ENCODE data around the gene URGCP.

Gene URGCP, protein sequence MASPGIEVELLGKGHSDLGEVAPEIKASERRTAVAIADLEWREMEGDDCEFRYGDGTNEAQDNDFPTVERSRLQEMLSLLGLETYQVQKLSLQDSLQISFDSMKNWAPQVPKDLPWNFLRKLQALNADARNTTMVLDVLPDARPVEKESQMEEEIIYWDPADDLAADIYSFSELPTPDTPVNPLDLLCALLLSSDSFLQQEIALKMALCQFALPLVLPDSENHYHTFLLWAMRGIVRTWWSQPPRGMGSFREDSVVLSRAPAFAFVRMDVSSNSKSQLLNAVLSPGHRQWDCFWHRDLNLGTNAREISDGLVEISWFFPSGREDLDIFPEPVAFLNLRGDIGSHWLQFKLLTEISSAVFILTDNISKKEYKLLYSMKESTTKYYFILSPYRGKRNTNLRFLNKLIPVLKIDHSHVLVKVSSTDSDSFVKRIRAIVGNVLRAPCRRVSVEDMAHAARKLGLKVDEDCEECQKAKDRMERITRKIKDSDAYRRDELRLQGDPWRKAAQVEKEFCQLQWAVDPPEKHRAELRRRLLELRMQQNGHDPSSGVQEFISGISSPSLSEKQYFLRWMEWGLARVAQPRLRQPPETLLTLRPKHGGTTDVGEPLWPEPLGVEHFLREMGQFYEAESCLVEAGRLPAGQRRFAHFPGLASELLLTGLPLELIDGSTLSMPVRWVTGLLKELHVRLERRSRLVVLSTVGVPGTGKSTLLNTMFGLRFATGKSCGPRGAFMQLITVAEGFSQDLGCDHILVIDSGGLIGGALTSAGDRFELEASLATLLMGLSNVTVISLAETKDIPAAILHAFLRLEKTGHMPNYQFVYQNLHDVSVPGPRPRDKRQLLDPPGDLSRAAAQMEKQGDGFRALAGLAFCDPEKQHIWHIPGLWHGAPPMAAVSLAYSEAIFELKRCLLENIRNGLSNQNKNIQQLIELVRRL

DNA sequence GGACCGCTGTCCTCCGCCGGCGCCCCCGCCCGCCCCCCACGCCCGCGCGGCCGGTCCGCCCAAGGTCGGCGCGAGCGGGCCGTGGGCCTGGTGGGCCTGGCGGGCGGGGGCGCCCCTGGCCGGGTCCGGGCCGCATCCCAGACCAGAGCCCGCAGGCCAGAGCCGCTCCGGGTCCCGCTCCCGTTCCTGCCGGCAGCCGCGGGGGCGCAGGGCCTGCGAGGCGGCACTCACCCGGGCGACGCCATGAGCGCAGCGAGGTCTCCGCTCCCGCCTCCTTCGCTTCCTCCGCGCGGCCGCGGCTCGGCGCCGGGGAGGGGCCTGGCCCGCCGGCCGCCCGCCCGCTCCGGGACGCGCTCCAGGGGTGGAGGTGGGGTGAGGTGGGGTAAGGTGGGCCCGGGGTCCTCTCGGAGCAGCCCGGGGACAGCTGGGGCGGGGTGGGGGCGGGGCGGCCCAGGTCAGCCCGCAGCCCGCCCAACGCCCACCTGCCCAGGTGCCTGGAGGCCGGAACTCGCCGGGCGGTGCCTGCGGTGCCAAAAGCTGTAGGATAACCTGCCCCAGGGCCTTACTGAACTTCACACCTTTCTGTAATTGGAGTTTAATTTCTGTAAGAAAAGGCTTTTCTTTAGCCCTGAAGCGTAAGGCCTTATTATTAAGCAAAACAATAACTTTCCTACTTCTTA is at the start of gene URGCP:
Gene URGCP (minus strand): TSS at position 266 of the 680 bp plus-strand sequence. CDS start 21 bp downstream, at position 245.
- DNase-seq, result peak; percentile 65

DNA sequence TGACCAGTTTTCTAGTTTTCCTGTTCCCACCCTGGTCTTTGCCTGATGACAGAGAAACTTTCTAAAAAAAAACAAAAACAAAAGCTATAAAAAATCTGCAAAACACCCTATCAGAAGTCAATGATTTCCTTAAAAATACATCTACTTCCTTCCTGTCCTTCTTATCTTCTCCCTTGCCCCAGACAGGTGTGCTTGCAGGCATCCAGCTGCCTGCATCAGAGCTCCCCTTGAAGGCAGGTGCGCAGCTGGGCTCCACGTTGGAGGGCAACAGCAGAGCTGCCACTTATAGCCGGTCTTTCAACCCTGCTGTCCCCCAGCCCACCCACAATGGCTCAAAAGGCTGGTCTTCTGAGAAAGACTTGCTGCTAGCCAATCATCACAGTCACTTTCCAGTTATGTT is 49.6 kb upstream of the URGCP start:
- no peak for DNase-seq

DNA sequence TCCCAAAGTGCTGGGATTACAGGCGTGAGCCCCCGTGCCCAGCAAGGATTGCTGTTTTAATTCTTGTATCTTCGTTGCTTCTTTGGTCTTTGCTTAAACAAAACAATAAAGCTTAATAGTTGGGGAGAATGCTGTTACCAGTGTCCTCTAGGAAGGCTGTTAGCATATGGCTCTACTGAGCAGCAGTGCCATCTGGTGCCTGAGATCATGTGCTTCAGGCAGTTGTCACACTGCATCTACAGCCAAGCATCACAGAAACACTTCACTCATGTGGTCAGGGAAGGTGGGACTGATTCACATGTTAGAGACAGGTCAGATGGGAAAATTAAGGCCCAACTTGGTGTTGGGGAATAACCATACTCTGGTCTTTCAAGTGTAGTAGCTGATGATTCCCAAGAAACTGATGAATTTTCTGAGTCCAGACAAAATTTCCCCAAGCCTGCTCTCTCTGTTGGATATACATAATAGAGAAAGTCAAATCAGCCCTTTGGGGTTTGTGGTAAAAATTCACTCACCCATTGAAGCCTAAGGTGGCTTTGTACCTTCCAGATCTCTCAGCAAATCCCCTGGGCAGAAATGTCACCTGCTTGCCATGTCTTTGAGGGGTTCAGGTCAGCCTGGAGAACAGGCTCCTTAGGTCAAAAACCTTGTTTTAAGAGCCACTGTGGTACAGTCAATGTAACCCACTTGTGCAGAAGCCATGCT is 48.3 kb upstream of the URGCP start:
- peak; percentile 34 for DNase-seq

DNA sequence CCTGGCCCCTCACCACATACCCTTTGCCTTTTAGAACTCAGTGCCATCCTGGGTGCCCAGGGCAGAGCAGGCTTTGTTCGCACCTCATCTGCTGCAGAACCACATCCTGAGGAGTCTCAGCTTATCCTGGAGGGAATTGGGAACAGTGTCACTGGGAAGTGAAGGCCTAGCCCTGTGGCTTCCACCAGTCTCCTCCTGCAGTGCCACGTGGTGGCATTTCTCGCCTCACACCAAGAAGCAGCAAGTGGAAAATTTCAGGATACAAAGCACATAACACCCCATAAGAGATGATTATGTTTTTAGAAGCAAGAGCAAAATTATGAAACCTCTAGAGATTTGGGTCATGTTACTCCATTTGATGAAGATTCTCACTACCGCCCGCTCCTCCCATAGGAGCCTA is 46.7 kb upstream of the URGCP start:
- DNase-seq, result no peak

DNA sequence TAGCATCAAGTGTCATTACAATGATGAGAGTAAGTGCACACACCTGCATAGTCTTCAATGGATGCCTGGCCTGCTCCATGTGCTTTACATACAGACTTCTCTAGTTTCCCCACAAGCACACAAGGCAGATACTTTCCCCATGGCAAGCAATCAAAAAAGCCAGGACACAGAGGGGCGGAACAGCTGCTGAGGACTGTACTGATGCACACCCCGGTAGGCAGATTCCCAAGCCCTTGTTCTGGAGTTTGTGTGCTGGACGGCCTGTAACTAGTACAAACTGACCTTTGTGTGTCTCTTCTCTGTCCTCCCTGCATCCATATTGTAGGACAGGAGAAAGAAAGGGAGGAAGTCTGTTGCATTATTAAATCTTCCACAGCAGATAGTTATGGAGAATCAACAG is 45.6 kb upstream of the URGCP start:
- DNase-seq, result no peak

DNA sequence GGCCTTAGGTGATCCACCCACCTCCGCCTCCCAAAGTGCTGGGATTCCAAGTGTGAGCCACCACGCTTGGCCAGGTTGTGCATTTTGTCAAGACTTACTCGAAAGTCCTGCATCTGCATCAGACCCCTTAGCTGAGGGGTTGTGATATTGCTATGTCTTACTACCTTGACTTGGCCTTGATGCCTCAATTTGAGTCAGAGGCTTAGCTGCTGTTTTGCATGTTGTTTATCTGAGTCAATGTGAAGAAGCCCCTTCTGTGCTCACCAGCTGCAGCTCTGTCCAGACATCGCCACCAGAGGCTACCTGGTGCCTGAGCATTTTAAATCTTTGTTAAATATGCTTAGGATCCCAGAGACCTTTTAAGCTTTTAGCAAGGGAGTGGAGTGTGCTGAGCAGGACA is 37.9 kb upstream of the URGCP start:
- DNase-seq, result no peak

DNA sequence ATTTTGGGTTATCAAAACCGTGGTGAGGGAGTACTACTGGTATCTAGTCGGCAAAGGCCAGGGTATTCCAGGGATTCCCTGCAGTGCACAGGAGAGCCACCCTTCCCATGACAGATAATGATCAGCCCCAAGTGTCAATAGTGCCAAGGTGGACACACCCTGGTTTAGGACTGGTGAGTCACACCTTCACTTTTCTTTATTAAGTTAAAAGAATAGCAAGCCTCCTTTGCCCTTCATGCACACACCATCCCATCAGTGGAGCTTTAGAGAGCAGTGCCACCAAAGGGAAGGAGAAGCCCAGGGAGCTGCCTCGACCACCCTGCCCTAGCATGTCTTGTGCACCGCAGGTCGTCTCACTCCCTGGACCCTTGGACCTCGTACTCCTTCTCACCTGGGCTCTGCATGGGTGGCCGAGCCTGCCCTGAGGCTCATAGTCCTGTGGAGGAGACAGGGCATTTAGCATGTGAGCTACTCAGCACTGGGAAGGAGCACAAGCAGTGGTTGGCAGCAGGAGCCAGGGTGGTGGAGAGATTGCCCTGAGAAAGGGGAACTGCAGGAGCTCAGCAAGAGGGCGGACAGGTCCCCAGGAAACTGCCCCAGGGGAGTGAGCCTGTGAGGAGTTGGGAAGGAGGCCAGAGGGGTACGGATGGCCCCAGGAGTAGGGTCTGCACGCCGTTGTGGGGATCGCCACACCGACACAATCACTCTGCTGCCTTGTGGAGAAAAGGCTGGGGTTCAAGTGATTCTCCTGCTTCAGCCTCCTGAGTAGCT is 37.2 kb upstream of the URGCP start:
- no peak for DNase-seq

DNA sequence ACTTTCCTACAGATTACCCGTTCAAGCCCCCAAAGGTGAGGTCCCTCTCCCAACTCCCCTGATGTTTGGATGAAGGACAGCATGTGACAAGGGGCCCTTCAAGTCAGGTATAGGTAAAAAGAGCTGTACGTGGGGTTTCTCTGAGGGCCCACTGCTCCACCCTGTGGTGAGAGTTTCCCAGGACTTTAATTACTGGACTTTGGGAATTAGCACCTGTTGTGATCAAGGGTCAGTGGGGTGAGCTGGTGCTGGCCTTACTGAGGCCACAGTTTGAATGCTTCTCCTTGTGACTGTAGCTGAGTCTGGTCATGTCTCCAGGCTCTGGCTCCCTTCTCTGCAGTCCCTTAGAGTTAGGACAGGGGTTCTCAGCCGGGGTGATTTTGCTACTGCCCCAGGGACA is 36.6 kb upstream of the URGCP start:
- no peak for DNase-seq

DNA sequence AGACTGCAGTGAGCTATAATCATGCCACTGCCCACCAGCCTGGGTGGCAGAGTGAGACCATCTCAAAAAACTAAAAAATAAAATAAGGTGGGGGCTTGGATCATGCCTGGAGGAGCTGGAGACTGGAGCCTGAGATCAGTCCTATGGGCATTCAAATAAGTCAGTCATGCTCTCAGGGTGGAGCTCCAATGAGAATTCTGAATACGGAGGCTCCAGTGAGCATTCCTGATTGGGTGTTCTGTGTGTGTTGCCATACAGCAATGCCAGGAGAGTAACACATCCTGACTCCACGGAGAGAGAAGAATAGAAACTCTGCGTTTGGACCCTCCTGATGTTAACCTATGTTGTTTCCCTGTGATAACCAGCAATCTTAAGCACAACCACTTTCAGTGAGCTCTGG is 35.9 kb upstream of the URGCP start:
- DNase-seq, result no peak

DNA sequence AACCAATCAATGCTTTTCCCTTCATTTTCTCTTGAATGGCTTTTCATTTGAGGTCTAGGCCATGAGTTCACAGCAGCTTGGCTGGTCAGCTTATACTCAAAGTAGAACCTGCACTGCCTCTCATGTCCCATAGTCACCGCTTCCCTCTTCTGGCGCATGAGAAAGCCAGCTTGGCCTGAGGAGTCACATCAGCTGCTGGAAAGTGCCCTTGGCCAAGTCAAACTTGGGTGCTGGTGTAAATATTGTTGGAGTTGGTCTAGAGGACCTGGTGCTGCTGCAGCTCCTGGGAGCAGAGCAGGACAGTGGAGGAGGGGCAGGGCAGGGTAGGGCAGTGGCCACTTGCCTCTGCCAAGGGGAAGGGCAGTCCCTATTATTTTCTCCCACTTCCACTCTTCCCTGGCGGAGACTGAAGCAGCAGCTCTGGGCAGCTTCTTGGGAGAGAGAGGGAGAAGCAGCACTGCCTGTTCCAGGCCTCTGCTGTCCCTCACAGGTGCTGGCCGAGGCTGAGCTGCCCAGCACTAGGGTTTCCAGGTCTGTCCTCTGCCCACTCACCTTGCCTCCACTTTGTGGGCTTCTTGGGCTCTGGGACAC is 32.6 kb upstream of the URGCP start:
- no peak for DNase-seq

DNA sequence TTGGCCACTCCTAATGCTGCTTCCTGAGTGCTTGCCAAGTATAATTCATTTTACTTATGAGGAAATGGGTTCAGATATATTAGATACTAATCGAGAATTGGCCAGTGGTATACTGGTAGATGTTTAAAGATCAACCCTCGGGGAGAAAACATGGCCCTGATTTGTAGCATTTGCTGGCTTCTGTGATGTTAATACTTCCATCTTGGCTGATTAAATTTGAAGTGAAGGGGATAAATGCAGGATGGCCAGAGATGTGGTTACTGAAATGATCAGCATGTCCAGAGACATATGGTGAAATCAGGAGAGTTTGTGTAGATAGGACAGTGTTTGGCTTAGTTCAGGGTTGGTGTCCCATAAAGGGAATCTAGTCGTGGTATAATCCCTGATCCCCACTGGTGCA is 31.0 kb upstream of the URGCP start:
- DNase-seq, result no peak

DNA sequence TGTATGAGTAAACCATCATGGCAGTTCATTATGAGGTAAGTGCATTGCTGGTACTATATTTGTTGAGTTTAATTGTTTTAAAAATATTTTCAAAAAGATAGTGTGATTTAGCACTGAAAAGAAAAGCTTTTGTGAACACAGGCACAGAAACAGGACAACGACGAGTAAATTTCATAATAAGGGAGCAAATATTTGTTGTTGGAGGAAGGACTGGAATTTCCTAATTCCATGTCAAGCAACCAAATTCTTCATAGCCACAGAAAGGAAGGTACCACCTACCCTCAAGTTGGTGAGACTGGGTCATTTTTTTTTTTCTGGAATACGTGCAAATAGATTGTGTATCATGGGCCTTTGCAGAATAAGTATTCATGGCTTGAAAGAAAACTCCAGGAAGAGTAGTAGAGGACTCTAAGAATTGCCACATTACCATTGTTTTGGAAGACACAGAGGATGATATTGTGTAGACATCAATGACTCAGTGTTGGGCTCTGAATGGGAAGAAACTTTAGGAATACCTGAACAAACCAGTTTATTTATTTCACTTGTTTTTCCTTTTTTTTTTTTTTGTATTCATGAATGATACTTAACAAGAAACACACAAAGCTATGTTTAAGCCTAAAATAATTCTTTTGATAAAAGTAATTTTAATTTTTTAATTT is 27.6 kb upstream of the URGCP start:
- no peak for DNase-seq

DNA sequence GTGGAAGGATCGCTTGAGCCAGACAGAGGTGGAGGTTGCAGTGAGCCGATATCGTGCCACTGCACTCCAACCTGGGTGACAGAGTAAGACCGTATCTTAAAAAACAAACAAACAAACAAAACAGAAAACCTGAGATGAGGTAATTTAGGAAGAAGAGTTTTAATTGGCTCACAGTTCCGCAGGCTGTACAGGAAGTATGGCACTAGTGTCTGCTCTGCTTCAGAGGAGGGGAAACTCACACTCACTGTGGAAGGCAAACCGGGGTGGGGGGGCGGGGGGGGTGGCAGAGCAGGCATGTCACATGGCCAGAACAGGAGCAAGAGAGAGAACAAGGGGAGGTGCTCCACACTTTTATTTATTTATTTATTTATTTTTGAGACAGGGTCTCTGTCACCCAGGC is 24.9 kb upstream of the URGCP start:
- DNase-seq, result no peak

DNA sequence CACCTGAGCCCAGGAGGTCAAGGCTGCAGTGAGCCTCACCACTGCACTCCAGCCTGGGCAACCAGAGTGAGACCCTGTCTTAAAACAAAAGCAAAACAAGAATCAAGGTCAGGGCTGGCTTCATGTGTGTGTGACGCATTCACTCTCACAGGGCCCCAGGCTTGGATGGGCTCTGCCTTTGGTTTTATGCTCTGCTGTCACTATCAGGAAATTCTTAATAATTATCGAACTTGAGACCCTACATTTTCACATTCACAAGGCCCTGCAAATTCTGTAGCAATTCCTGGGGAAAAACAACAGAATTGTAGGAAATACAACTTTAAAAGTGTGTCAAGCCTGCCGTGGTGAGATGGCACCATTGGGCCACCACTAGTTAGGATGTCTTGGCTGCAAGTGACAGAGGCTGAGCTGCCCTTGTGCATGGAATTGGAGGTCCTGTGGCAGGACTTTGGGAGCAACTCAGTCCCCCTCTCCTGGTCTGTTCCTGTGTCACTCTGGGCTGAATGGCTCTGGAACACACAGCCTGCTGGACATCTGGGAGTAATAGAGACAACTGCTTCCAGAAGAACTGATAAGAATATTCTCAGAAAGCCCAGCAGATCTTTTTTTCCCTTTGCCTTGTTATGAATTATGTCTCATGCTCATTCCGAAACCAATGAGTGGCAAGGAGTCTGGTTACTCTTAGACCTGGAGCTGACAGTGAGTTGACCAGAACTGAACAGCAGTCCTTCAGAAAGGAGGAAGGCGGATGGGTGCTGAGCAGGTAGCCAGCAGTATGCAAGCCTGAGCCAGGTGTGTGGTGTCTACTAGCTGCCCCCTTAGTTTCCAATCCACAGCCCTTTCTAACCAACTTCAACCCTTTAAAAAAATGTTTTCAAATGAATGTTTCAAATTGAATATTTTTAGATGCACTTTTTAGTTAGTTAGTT is 23.4 kb upstream of the URGCP start:
- DNase-seq, result no peak

DNA sequence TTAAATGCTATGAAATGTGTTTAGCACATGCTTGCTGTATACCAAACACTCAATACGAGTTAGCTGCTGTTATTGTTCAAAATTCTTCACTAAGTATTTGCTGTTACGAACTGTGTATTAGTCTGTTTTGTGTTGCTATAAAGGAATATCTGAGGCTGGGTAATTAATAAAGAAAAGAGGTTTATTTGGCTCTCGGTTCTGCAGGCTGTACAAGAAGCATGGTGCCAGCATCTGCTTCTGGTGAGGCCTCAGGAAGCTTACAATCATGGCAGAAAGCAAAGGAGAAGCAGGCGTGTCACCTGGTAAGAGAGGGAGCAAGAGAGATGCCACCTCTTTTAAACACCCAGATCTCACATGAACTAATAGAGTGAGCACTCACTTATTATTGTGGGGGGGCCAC is 21.4 kb upstream of the URGCP start:
- DNase-seq, result no peak

DNA sequence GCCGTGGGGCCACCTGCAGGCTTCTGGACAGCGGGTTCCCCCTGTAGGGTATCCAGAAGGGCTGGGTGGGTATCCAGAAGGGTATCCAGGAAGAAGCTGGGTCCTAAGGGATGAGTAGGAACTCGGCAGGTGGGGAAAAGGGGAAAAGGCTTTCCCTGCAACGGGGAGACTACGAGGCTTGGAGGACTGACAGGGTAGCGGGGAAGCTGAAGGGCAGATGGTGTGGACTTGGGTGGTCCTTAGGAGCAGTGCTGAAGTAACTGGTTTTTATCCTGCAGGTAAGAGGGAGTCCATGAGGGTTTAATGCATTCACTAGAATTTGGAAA is 20.4 kb upstream of the URGCP start:
- no peak for DNase-seq

DNA sequence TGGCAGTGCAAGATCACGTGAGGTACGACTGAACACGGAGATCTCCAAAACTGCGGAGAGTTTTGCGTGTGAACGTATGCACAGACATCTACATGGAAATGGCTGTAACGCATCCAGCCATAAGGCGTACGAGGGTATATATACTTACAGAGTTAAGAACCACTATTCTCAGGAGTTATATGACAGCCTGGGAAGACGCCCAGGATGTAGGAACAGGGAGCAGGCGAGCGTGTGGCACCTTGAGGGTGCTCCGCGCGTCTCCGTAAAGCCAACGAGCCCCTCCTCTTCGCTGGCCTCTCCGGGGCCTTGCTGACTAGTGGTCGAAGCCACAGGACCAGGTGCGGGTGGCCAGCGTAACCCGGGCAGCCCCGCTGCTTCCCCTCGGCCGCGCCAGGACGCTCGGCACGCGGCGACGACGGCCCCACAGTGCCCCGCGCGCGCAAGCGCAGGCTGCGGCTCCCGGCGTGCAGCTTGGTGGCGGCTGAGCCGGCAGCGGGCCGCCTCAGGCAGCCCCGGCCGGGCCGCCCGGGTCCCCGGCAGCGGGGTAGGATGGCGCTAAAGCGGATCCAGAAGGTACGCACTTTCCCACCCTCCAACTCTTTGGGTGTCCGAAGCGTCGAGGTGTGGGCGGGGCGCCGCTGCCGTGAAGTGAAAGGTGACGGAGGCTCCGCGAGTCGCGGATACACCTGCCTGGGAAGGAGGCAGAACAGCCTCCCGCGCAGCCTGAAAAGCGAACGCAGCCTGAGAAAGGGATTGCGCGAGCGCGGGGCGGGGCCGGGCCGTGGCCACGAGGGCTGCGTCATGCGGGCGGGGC is 19.8 kb upstream of the URGCP start, which contains the start of gene UBE2D4:
Gene UBE2D4 (plus strand): TSS at position 453 of the 814 bp plus-strand sequence. CDS start 97 bp downstream, at position 550.
- peak; percentile 56 for DNase-seq

DNA sequence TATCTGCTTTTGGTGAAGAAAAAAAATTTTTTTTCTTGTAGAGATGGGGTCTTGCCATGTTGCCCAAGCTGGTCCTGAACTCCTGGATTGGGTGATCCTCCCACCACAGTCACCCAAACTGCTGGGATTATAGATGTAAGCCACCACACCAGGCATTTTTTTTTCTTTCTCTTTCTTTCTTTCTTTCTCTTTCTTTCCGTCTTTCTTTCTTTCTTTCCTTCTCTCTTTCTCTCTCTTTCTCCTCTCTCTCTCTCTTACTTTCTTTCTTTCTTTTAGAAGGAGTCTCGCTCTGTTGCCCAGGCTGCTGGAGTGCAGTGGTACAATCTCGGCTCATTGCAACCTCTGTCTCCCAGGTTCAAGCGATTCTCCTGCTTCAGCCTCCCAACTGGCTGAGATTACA is 16.3 kb upstream of the URGCP start:
- DNase-seq, result no peak

DNA sequence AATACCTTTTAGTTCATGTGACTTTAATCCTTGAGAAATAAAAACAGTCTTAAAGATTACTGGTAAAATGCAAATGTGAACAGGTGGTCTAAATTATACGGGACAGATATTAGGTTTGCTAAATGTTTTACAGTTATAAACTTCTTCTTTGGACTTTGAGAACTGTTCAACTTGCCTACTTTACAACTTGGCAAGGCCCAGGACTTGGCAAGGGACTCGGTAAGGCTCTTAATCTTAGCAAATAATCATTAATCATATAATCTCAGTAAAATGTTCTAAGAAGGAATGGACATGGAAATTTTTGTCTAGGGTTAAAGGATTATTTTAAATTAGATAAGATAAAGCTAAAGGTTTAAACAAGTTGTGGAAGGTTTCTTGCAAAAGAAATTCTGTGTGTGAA is 15.0 kb upstream of the URGCP start:
- DNase-seq, result no peak
